Measurements from ENCODE around the gene CKMT1B.
"Not testable (repeated sequence)": the region's sequence is repeated elsewhere in the genome, so short reads cannot be mapped to it uniquely, and the experiment has no call there.

CKMT1B gene

GRCh38 chr15:43626937-43627336, 33.1 kb downstream of the CKMT1B start:
- not testable (repeated sequence) for DNase-seq (ENCODE audit: low read depth in 2 of 2, low spot score in 1 of 2)

GRCh38 chr15:43638464-43639204, 44.8 kb downstream of the CKMT1B start:
- DNase-seq (ENCODE audit: low read depth in 2 of 2, low spot score in 1 of 2): not testable (repeated sequence)
